Thyroid gland (tissue), 4 donors: Measurements from ENCODE around the gene ARHGEF25.

Source experiments
- CTCF ChIP-seq, 6 experiments: fragments of 200-600 bp in 3 of 6; fragments of 450-650 bp in 3 of 6; sonication (generic) in 3 of 6; IDR thresholded peaks; one replicate each; pipeline ENCODE4 v1.5.1; 2016 to 2019; ENCODE audit warnings: antibody characterized with exemption in 6 of 6, mild to moderate bottlenecking in 2 of 6, inconsistent platforms in 1 of 6, moderate library complexity in 1 of 6
- POLR2A ChIP-seq, 2 donors: fragments of 450-650 bp; IDR thresholded peaks; one replicate each; pipeline ENCODE4 v1.6.1; 2017; ENCODE audit warnings: antibody characterized with exemption in 2 of 2, mild to moderate bottlenecking in 2 of 2, moderate library complexity in 1 of 2

GRCh38 chr12:57616383-57617101 lies 5.3 kb downstream of the ARHGEF25 start:
- TF ChIP-seq CTCF (IDR thresholded peaks at IDR 0.05) (no peak), POLR2A (IDR thresholded peaks at IDR 0.05) (no peak)
